HCT116 (cell line): ENCODE measurements around the gene NKAIN4. TPM values are rescaled to one million over a fixed set of nuclear protein-coding genes. Genes with fewer than 3 reads are reported as not detected.

Source experiments
- ATAC-seq: fragments of 200-7000 bp; cut with Tn5 transposase; 2 replicates; pipeline ENCODE4 v1.9.1; 2020; ENCODE audit warnings: mild to moderate bottlenecking, moderate library complexity
- BruUV-seq: library from RNA; stranded (reverse); fragments of 400-500 nt; replicated peaks from 2 replicates; lab custom pipeline; 2021; lab: Mats Ljungman, UMichigan
- CTCF ChIA-PET: fragments of 300-600 bp; sonication (Branson Sonifier 250); formaldehyde crosslinking; loops from one replicate; lab custom pipeline; 2021; ENCODE audit warnings: antibody characterized with exemption; lab: Charles Lee
- POLR2A ChIA-PET: fragments of 300-600, 350-600 bp; sonication (Branson Sonifier 250); formaldehyde crosslinking; loops from one replicate; lab custom pipeline; 2021; ENCODE audit warnings: antibody characterized with exemption; lab: Charles Lee
- RAD21 ChIA-PET, 2 experiments: fragments of 300-600 bp; sonication (Branson Sonifier 250); formaldehyde crosslinking; loops; one replicate each; lab custom pipeline; 2023; ENCODE audit warnings: low total read pairs in 2 of 2; ENCODE audit not compliant: uncharacterized antibody in 2 of 2, unreplicated experiment in 2 of 2, low non-redundant PET in 1 of 2; lab: Charles Lee
- DNase-seq: peaks from one replicate; pipeline ENCODE4 v3.0.0-alpha.2; 2010; ENCODE audit warnings: low read depth, low spot score
- H2AFZ ChIP-seq: fragments of 200-600 bp; shearing (Covaris generic), sonication (generic); 2 replicates; pipeline ENCODE4 v1.6.1; 2017; ENCODE audit warnings: low read depth, mixed run types, mixed read lengths, antibody characterized with exemption, low read length; ENCODE audit not compliant: poor library complexity, severe bottlenecking
- H3K27ac ChIP-seq: 2 replicates; pipeline ENCODE4 v1.5.1; 2012; ENCODE audit warnings: low read depth, low read length
- H3K27me3 ChIP-seq: fragments of 200-600 bp; sonication (generic); 2 replicates; pipeline ENCODE4 v1.6.1; 2016; ENCODE audit warnings: mixed run types, low read length, mixed read lengths; ENCODE audit not compliant: insufficient read depth
- H3K36me3 ChIP-seq, 2 experiments: fragments of 200-500 bp in 1 of 2; fragments of 200-600 bp in 1 of 2; sonication (Bioruptor generic) in 1 of 2; sonication (generic) in 1 of 2; 2 replicates each; pipeline versions ENCODE4 v1.5.1 to v1.6.1; 2014 to 2016; ENCODE audit warnings: low read length in 2 of 2, inconsistent platforms in 1 of 2, mixed read lengths in 1 of 2, mixed run types in 1 of 2; ENCODE audit not compliant: insufficient read depth in 2 of 2, control insufficient read depth in 1 of 2
- H3K4me1 ChIP-seq, 2 experiments: fragments of 200-600 bp in 1 of 2; sonication (generic) in 1 of 2; 2 replicates each; pipeline versions ENCODE4 v1.5.1 to v1.6.1; 2012 to 2017; ENCODE audit warnings: low read length in 2 of 2, inconsistent platforms in 1 of 2, mild to moderate bottlenecking in 1 of 2, mixed read lengths in 1 of 2, mixed run types in 1 of 2, moderate library complexity in 1 of 2; ENCODE audit not compliant: insufficient read depth in 2 of 2, control insufficient read depth in 1 of 2
- H3K4me2 ChIP-seq: fragments of 200-600 bp; sonication (generic); 2 replicates; pipeline ENCODE4 v1.6.1; 2017; ENCODE audit warnings: mixed run types, low read length, mixed read lengths
- H3K4me3 ChIP-seq, 2 experiments: fragments of 200-600 bp in 1 of 2; sonication (generic) in 1 of 2; replicated peaks in 1 of 2; 2 replicates each; pipeline ENCODE4 v1.5.1; 2011 to 2016; ENCODE audit warnings: low read length in 2 of 2, control low read depth in 1 of 2, low read depth in 1 of 2, mild to moderate bottlenecking in 1 of 2, mixed read lengths in 1 of 2, mixed run types in 1 of 2
- H3K79me2 ChIP-seq: fragments of 200-600 bp; sonication (generic); 2 replicates; pipeline ENCODE4 v1.6.1; 2017; ENCODE audit warnings: mild to moderate bottlenecking, mixed run types, low read length, moderate library complexity, mixed read lengths; ENCODE audit not compliant: insufficient read depth
- H3K9ac ChIP-seq: fragments of 200-600 bp; sonication (generic); 2 replicates; pipeline ENCODE4 v1.6.1; 2016; ENCODE audit warnings: low read length, mixed read lengths
- H3K9me2 ChIP-seq: fragments of 200-600 bp; sonication (generic), shearing (Covaris generic); 2 replicates; pipeline ENCODE4 v1.6.1; 2017; ENCODE audit warnings: mixed run types, mild to moderate bottlenecking, moderate library complexity; ENCODE audit not compliant: insufficient read depth
- H3K9me3 ChIP-seq, 2 experiments: fragments of 200-500 bp in 1 of 2; fragments of 200-600 bp in 1 of 2; sonication (Bioruptor generic) in 1 of 2; sonication (generic) in 1 of 2; 2 replicates each; pipeline ENCODE4 v1.6.1; 2014 to 2017; ENCODE audit warnings: low read length in 2 of 2, mixed read lengths in 2 of 2, inconsistent platforms in 1 of 2, low read depth in 1 of 2, mild to moderate bottlenecking in 1 of 2, mixed run types in 1 of 2, moderate library complexity in 1 of 2; ENCODE audit not compliant: control insufficient read depth in 1 of 2, insufficient read depth in 1 of 2
- H4K20me1 ChIP-seq: fragments of 200-600 bp; sonication (generic), shearing (Covaris generic); 2 replicates; pipeline ENCODE4 v1.6.1; 2017; ENCODE audit warnings: mixed run types, mild to moderate bottlenecking, moderate library complexity; ENCODE audit not compliant: insufficient read depth
- ATF3 ChIP-seq: IDR thresholded peaks from 2 replicates; pipeline ENCODE4 v1.6.1; 2012
- CBX3 ChIP-seq: IDR thresholded peaks from 2 replicates; pipeline ENCODE4 v1.6.1; 2012; ENCODE audit warnings: low read depth
- CEBPB ChIP-seq: IDR thresholded peaks from 2 replicates; pipeline ENCODE4 v1.6.1; 2012; ENCODE audit warnings: low read depth
- CTCF ChIP-seq, 3 experiments: fragments of 200-600 bp in 1 of 3; sonication (generic) in 1 of 3; IDR thresholded peaks in 2 of 3; conservative IDR thresholded peaks in 1 of 3; 2 replicates each; pipeline ENCODE4 v1.5.1; 2012 to 2017; ENCODE audit warnings: low read depth in 2 of 3, low read length in 2 of 3, antibody characterized with exemption in 1 of 3, borderline replicate concordance in 1 of 3, control low read depth in 1 of 3, mild to moderate bottlenecking in 1 of 3, mixed read lengths in 1 of 3, mixed run types in 1 of 3, moderate library complexity in 1 of 3; ENCODE audit not compliant: insufficient read depth in 1 of 3
- EZH2 ChIP-seq: fragments of 200-600 bp; sonication (generic); IDR thresholded peaks from 2 replicates; pipeline ENCODE4 v1.6.1; 2017; ENCODE audit warnings: antibody characterized with exemption, mixed run types
- EZH2phosphoT487 ChIP-seq: fragments of 200-600 bp; IDR thresholded peaks from 2 replicates; pipeline ENCODE4 v1.6.1; 2018; ENCODE audit warnings: antibody characterized with exemption, borderline replicate concordance
- JUND ChIP-seq: IDR thresholded peaks from 2 replicates; pipeline ENCODE4 v1.6.1; 2012
- POLR2A ChIP-seq: IDR thresholded peaks from 2 replicates; pipeline ENCODE4 v1.7.0; 2011; ENCODE audit warnings: borderline replicate concordance; ENCODE audit not compliant: insufficient read depth, insufficient read length; ENCODE audit errors: extremely low read depth
- POLR2AphosphoS5 ChIP-seq: IDR thresholded peaks from 2 replicates; pipeline ENCODE4 v1.6.1; 2011; ENCODE audit warnings: mild to moderate bottlenecking, low read depth, low read length, moderate library complexity
- RAD21 ChIP-seq: IDR thresholded peaks from 2 replicates; pipeline ENCODE4 v1.6.1; 2012; ENCODE audit warnings: low read depth, mild to moderate bottlenecking
- SP1 ChIP-seq: IDR thresholded peaks from 2 replicates; pipeline ENCODE4 v1.6.1; 2012; ENCODE audit warnings: low read depth
- TCF7L2 ChIP-seq: IDR thresholded peaks from 2 replicates; pipeline ENCODE4 v1.7.0; 2011; ENCODE audit warnings: borderline replicate concordance, inconsistent platforms; ENCODE audit not compliant: insufficient read depth, insufficient read length; ENCODE audit errors: extremely low read depth
- YY1 ChIP-seq: IDR thresholded peaks from 2 replicates; pipeline ENCODE4 v1.6.1; 2011; ENCODE audit warnings: low read length, low read depth, moderate library complexity, mild to moderate bottlenecking; ENCODE audit not compliant: insufficient replicate concordance; ENCODE audit errors: extremely low read depth
- ZFX ChIP-seq: fragments of 450-650 bp; IDR thresholded peaks from 2 replicates; pipeline ENCODE4 v1.6.1; 2017
- ZNF274 ChIP-seq: fragments of 200-500 bp; sonication (Bioruptor generic); IDR thresholded peaks from 2 replicates; pipeline ENCODE4 v1.6.1; 2014; ENCODE audit warnings: mild to moderate bottlenecking, low read depth, low read length, inconsistent platforms
- intact Hi-C: fragments of 100-400 bp; cut with micrococcal nuclease; formaldehyde crosslinking; loops from 2 replicates; pipeline ENCODE4 v1.10.0; 2022
- total RNA-seq: library from RNA; stranded (reverse); gene quantifications from one replicate; pipeline ENCODE4 v1.2.1, GENCODE V29; 2021; ENCODE audit not compliant: unreplicated experiment
- TF ChIP-seq, protein P1 (sequence below): IDR thresholded peaks from 2 replicates; pipeline ENCODE4 v1.6.1; 2012
- TF ChIP-seq, protein P2 (sequence below): IDR thresholded peaks from 2 replicates; pipeline ENCODE4 v1.6.1; 2011; ENCODE audit warnings: mild to moderate bottlenecking, low read length, moderate library complexity; ENCODE audit not compliant: insufficient replicate concordance; ENCODE audit errors: extremely low read depth

The NKAIN4 gene
- total RNA-seq, 1 experiment from 2014 or later: not detected

DNA sequence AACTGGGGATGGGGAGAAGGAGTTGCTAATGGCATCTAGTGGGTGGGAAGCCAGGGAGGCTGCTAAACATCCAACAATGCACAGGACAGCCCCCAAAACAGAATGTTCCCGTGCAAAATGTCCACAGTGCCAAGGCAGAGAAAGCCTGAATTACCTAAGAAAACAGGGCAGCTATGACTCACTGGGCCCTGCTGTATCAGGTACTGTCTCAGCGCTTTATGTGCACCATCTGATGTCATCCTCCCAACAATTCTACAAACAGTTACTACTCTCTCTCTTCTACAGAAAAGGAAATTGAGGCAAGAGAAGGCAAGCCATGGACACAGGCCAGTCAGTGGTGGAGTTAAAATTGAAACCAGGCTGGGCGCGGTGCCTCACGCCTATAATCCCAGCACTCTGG is 41.5 kb downstream of the NKAIN4 start:
- Histone ChIP-seq H2AFZ (no peak overlapping the region), H3K27ac (no peak overlapping the region), H4K20me1 (peaks cover 14% of the 10 kb centered on the region; the same call in 1 of the 2 replicates), H3K79me2 (peaks cover 80% of the 10 kb centered on the region), H3K9me3 (no peaks in the 10 kb centered on the region), H3K9ac (no peak overlapping the region), H3K27me3 (no peaks in the 10 kb centered on the region), H3K36me3 (peaks cover 48 to 61% of the 10 kb centered on the region in 2 experiments), H3K4me1 (peaks cover 14 to 21% of the 10 kb centered on the region in 2 experiments), H3K9me2 (no peaks in the 10 kb centered on the region), H3K4me3 (no peak overlapping the region), H3K4me2 (no peak overlapping the region)
- TF ChIP-seq YY1 (no peak), TCF7L2 (no peak)
- TF ChIP-seq, protein P1, sequence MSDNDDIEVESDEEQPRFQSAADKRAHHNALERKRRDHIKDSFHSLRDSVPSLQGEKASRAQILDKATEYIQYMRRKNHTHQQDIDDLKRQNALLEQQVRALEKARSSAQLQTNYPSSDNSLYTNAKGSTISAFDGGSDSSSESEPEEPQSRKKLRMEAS: no peak
- no TSS peak for BruUV-seq
- no peak for DNase-seq
- ATAC-seq: no peak
- ChIA-PET CTCF (no interaction called here), RAD21 (no interaction called here), POLR2A (no interaction called here)
- intact Hi-C loops: no loop called here

GRCh38 chr20:63212393-63212730 is 41.9 kb downstream of the NKAIN4 start:
- Histone ChIP-seq H3K9me3 (no peaks in the 10 kb centered on the region), H3K4me2 (no peak overlapping the region), H3K4me1 (peaks cover 13 to 20% of the 10 kb centered on the region in 2 experiments), H3K27ac (no peak overlapping the region), H3K27me3 (no peaks in the 10 kb centered on the region), H3K9me2 (no peaks in the 10 kb centered on the region), H4K20me1 (peaks cover 14% of the 10 kb centered on the region; the same call in 1 of the 2 replicates), H2AFZ (no peak overlapping the region), H3K9ac (no peak overlapping the region), H3K4me3 (no peak overlapping the region), H3K36me3 (peaks cover 51 to 66% of the 10 kb centered on the region in 2 experiments), H3K79me2 (peaks cover 84% of the 10 kb centered on the region)
- DNase-seq: no peak
- ATAC-seq: no peak
- no TSS peak for BruUV-seq
- CTCF ChIA-PET: interaction anchor here (0.7 kb wide), 1 partner anchor 22 kb away, joined by 3 read pairs; no protein-coding TSS in a partner anchor
- RAD21 ChIA-PET: no interaction called here
- POLR2A ChIA-PET: no interaction called here
- intact Hi-C loops: no loop called here
- TF ChIP-seq CEBPB (no peak), SP1 (no peak), TCF7L2 (no peak), ATF3 (no peak), ZFX (no peak), CBX3 (no peak), CTCF (IDR thresholded peaks at IDR 0.05 in 2 of 3, conservative IDR thresholded peaks at IDR 0.05 in 1 of 3; ENCODE audit: borderline replicate concordance in 1 of 3, insufficient read depth in 1 of 3, low read depth in 2 of 3, low read length in 2 of 3) (no peak), ZNF274 (no peak), EZH2 (no peak), YY1 (no peak), RAD21 (no peak), EZH2phosphoT487 (no peak), JUND (no peak), POLR2AphosphoS5 (no peak), POLR2A (no peak)
- TF ChIP-seq, protein P2, sequence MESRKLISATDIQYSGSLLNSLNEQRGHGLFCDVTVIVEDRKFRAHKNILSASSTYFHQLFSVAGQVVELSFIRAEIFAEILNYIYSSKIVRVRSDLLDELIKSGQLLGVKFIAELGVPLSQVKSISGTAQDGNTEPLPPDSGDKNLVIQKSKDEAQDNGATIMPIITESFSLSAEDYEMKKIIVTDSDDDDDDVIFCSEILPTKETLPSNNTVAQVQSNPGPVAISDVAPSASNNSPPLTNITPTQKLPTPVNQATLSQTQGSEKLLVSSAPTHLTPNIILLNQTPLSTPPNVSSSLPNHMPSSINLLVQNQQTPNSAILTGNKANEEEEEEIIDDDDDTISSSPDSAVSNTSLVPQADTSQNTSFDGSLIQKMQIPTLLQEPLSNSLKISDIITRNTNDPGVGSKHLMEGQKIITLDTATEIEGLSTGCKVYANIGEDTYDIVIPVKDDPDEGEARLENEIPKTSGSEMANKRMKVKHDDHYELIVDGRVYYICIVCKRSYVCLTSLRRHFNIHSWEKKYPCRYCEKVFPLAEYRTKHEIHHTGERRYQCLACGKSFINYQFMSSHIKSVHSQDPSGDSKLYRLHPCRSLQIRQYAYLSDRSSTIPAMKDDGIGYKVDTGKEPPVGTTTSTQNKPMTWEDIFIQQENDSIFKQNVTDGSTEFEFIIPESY: no peak
